ENCODE results near the gene CLIC5. TPM values are rescaled to one million over a fixed set of nuclear protein-coding genes. Genes with fewer than 3 reads are reported as not detected.
A peak's percentile ranks its signal among the peaks of the same experiment; 100 is the strongest.
"Not testable (repeated sequence)": the region's sequence is repeated elsewhere in the genome, so short reads cannot be mapped to it uniquely, and the experiment has no call there.

CLIC5 gene
- total RNA-seq, 4 donors from 2014 or later = 18.2 to 128 (median 119) TPM

DNA sequence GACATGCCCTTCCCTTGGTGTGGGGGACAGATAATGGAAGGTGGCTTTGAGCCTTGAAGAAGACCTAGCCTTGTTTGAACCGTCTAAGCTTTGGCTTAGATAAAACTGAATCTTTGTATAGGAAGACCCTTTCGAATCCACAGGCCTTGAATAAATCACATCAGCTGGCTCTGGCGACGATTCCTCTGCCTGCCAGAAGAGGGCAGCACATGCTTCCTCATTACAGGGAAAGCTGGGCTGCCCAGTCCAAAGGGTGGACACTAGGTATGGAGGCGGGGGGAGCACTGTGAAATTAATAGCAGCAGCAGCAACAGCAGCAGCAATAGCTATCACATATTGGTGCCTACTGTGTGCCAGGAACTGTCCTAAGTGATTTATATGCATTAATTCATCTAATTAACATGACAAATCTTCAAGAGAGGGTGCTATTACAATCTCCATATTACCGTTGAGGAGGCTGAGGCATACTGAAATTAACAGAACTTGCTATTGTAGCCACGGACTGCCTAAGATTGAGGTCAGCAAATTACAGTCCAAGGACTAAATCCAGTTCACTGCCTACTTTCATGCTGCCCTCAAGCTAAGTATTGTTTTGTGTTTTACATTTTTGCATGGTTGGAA is 85.1 kb downstream of the CLIC5 start:
- H3K4me1 ChIP-seq = no peaks in the 10 kb centered on the region
- TF ChIP-seq POLR2A (IDR thresholded peaks at IDR 0.05) = no peak
- TF ChIP-seq, protein P1, sequence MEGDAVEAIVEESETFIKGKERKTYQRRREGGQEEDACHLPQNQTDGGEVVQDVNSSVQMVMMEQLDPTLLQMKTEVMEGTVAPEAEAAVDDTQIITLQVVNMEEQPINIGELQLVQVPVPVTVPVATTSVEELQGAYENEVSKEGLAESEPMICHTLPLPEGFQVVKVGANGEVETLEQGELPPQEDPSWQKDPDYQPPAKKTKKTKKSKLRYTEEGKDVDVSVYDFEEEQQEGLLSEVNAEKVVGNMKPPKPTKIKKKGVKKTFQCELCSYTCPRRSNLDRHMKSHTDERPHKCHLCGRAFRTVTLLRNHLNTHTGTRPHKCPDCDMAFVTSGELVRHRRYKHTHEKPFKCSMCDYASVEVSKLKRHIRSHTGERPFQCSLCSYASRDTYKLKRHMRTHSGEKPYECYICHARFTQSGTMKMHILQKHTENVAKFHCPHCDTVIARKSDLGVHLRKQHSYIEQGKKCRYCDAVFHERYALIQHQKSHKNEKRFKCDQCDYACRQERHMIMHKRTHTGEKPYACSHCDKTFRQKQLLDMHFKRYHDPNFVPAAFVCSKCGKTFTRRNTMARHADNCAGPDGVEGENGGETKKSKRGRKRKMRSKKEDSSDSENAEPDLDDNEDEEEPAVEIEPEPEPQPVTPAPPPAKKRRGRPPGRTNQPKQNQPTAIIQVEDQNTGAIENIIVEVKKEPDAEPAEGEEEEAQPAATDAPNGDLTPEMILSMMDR (IDR thresholded peaks at IDR 0.05) = peak; percentile 81 to 97 (median 92)
- H3K27ac ChIP-seq = peak overlapping the region in 2 of 4 donors; percentile 26 to 51
- no peaks in the 10 kb centered on the region for H3K36me3 ChIP-seq
- H3K27me3 ChIP-seq = no peaks in the 10 kb centered on the region
- no peaks in the 10 kb centered on the region for H3K9me3 ChIP-seq
- peak; percentile 55 to 87 (median 73) for DNase-seq
- no peak overlapping the region for H3K4me3 ChIP-seq

DNA sequence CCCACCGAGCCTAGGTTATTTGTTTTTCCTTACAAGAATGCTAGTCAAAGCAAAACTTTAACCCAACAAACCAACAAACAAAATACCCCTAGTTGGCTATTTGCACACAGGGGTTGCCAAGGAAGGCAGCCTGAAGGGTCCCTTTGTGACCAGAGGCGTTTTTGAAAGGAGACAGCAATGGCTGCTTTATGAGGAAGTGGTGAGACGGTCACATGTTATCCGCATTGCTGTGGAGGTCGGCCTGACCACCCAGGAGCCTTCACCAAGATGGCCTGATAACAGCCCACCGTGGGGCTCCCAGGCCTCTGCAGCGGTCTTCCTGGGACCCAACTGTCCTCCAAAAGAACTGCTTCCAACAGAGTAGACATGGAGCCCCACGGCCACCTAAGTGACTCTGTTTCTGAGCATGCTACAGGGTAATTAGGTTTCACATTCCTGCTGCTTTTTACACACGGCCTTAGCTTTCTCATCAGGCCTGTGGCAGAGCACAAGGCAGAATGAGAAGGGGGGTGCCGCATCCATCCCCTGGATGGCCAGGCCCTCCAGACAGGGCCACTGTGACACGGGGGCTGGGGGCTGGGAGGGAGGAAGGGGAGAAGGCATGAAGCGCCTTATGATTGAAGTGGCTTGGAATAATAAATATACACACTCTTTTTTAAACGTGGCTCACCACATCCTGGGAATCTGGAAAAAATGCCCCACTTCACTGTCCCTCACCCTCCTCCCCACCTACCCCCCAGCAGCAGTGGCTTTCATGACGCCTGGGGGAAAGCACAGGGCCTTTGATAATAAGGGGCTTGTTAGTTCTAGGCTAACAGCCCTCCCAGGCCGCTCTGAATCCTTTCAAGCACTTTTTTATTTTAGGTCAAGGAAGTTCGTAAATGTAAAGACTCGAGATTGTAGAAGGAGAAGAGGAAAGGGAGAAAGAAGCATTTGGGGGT is 86.0 kb downstream of the CLIC5 start:
- Histone ChIP-seq H3K9me3 (no peaks in the 10 kb centered on the region), H3K4me3 (no peak overlapping the region), H3K27ac (no peak overlapping the region), H3K27me3 (no peaks in the 10 kb centered on the region), H3K36me3 (no peaks in the 10 kb centered on the region), H3K4me1 (no peaks in the 10 kb centered on the region)
- TF ChIP-seq POLR2A (IDR thresholded peaks at IDR 0.05) = no peak
- TF ChIP-seq, protein P1 (IDR thresholded peaks at IDR 0.05) = no peak
- no peak for DNase-seq

DNA sequence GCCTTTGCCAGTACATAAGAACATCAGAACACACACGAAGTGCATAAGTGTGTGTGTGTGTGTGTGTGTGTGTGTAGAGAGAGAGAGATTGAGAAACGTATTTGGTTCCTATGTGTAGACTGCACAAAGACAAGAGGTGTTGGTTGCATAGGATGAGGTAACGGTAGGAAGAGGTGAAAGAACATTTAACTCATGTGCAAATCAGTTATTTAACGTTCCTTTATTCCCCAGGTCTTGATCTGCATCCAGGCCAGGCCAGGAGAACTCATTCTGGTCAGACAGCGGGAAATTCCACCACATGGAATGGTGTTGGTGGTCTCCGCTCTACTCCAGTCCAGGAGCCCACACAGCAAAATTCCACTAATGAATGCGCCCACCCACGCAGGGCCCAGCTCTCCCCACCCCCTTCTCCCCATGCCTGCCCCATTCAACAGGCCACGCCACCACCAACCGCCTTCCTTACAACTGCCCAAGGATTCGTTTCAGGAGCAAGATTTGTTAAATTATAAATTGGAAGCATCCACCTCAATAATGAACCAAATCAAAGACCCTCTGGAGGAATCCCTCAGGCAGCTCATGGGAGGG is 86.8 kb downstream of the CLIC5 start:
- no peaks in the 10 kb centered on the region for H3K9me3 ChIP-seq
- no peak for DNase-seq
- H3K36me3 ChIP-seq = no peaks in the 10 kb centered on the region
- no peak overlapping the region for H3K27ac ChIP-seq
- no peak for TF ChIP-seq POLR2A (IDR thresholded peaks at IDR 0.05)
- TF ChIP-seq, protein P1 (IDR thresholded peaks at IDR 0.05) = no peak
- H3K27me3 ChIP-seq = no peaks in the 10 kb centered on the region
- H3K4me1 ChIP-seq = no peaks in the 10 kb centered on the region
- no peak overlapping the region for H3K4me3 ChIP-seq

DNA sequence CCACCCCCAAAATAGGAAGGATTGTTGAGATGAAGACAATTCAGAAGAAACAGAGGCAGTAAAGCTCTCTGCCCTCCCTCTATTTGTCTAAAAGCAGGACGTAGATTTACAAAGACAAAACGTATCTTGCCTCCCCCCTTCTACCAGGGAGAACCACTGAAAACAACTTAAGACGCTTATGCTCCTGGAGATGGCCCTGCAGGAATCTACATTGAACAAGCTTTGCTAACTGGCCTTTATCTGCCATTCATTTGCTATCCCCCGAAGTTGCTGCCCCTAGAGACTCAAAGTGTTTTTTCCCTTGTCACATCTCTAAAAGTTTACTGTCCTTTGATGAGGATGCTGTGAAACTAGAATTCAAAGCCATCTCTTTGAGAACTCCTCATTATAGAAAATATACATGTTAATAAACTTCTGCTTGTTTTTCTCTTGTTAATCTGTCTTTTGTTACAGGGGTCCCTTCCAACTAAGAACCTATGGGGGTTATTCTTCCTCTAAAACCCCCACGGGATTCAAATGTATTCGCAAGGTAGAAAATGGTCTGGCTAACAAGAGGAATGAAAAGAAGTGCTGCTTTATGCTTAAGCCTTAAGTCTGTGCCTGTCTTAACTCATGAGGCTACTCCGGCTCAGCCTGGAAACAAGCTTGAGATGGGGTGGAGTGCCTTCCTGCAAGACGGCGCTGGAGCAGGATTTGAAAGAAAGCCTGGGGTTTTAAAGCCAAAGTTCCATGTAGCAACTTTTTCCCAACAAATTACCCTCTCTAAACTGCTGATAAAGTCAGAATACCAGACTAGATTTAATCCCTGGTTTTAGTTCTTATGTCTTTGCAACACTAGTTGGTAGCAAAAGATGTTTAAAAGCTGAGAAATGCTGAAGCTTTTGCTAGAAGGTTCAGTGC is 88.0 kb downstream of the CLIC5 start:
- H3K4me1 ChIP-seq = no peaks in the 10 kb centered on the region
- no peak for TF ChIP-seq POLR2A (IDR thresholded peaks at IDR 0.05)
- TF ChIP-seq, protein P1 (IDR thresholded peaks at IDR 0.05) = no peak
- no peak for DNase-seq
- no peaks in the 10 kb centered on the region for H3K9me3 ChIP-seq
- no peak overlapping the region for H3K4me3 ChIP-seq
- no peaks in the 10 kb centered on the region for H3K27me3 ChIP-seq
- no peak overlapping the region for H3K27ac ChIP-seq
- H3K36me3 ChIP-seq = no peaks in the 10 kb centered on the region

DNA sequence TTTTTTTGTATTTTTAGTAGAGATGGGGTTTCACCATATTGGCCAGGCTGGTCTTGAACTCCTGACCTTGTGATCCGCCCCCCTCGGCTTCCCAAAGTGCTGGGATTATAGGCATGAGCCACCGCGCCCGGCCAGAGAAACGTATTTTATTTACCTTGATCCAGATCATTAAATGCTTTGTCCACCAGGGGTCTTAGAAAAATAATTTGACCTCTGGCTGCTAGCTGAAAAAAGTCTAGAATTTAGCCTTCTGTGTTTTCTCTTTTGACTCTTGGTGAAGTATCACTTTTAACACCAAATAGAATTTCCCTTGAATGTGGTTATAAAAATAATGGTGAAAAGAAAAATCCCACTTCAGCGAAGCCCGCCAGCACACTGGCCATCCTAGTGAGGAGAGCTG is 89.2 kb downstream of the CLIC5 start:
- not testable (repeated sequence) for H3K27ac ChIP-seq, H3K36me3 ChIP-seq, H3K4me3 ChIP-seq, DNase-seq, H3K4me1 ChIP-seq, H3K9me3 ChIP-seq, H3K27me3 ChIP-seq
